GM21447 (cell line): ENCODE data around the gene RMC1.
A peak's percentile ranks its signal among the peaks of the same experiment; 100 is the strongest.
"Not testable (repeated sequence)": the region's sequence is repeated elsewhere in the genome, so short reads cannot be mapped to it uniquely, and the experiment has no call there.

Source experiments
- ATAC-seq: cut with Tn5 transposase; IDR thresholded peaks from one replicate; pipeline ENCODE4 v1.9.1; 2021; ENCODE audit not compliant: unreplicated experiment

Gene RMC1

DNA sequence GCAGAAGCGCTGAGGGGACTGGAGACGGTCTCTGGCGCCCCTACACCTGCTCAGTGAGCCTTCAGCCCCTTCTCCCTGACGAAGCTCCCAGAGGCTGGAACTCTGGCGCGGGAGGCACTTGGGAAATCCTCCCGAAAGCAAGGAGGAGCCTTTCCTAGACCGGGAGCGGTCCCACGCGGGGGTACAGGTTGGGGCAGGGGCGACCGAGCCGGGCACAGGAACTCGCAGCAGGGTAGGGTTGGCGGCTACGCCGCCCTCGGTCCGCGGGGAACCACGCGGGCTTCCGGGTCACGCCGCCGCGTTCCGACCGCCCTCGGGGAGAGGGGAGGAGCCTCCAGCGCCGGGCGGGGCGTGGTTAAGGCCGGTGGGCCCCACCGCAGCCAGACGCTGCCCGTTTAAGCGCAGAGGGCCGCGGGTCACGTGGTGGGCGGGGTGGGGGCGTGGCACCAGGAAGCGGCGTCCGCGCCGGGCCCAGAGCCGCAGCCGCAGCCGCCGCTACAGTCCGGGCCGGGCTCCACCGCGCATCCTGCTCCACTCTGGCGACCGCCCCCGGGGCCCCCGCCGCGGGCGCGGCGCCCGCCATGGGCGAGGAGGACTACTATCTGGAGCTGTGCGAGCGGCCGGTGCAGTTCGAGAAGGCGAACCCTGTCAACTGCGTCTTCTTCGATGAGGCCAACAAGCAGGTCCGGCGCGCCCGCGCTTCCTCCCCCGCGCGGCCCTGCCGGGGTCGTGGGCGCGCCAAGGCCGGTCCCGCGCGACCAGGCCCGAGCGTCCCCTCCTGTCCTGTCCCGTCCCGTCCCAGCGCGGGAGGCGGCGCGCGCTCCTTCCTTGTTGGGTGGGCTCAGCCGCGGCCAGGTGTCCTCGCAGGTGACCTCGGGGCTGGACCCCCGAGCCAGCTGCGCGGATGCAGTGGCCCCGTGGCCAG is at the start of gene RMC1:
Gene RMC1, plus strand, starts transcription at position 474 of the 925 bp plus-strand sequence. Its CDS starts 108 bp downstream, at position 582.
- ATAC-seq, result peak; percentile 56

DNA sequence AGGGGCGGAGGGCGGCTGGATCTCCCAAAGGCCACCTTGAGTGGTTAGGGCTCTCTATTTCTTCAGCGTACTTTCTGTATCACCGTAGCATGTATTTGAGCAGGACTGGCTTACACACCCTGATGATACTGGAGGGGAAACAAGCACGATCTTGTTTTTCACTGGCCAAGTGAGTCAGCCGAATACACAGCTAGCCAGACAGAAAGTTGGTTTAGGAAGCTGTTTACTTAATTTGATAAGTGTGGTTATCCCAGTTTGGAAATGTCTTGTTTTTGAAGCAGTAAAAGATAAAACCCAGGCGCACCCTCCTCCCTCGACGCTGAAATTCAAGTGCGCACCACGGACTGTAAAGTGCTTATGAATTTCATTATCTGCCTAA is 49.6 kb upstream of the RMC1 start:
- ATAC-seq, result peak; percentile 2

DNA sequence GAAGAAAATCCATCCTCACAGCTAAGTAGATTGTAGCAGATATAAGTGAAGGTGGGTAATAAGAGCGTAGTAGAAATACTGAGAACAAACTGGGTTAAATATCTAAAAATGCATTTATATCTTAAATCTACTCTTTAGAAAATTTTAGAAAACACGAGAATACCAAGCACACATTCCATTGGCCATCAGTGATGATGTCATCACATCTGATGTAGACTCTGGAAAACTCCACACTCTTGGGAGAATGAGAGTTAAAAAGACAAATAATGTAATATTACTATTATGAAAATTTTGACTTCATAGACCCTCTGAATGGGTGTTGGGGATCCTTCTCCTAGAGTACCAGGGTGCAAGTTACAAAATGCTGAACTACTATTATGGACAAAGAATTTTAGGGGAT is 46.5 kb upstream of the RMC1 start:
- no peak for ATAC-seq

DNA sequence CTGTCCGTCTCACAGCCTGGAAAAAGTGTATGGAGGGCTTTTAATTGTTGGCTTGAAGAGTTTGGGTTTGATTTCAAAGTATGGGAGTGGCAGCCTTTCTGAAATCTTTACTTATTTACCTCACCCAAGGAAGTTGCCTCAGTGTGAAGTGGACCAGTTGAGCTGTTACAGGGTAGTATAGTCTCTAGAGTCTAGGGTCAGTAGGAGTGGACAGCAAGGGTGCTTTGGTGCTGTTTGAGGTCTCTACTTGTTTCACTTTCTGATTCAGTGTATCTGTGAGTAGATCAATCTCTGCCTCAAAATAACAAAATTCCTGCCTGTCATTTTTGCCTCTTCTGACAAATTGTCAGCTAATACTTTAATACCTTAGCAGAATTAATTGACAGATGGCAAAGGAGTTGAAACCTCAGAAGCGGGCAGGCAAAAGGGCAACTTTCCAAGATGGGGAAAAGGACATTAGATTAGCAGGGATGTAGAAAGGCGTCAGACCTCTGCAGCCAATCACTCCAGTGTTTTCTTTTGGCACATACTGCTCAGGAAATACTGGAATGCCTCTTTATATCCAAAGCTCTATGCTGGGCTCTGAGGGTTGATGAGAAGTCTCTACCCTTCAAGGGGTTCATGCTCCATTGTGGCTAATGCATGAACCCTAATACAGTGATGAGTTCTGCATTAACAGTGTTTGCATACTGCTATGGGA is 44.3 kb upstream of the RMC1 start:
- no peak for ATAC-seq

DNA sequence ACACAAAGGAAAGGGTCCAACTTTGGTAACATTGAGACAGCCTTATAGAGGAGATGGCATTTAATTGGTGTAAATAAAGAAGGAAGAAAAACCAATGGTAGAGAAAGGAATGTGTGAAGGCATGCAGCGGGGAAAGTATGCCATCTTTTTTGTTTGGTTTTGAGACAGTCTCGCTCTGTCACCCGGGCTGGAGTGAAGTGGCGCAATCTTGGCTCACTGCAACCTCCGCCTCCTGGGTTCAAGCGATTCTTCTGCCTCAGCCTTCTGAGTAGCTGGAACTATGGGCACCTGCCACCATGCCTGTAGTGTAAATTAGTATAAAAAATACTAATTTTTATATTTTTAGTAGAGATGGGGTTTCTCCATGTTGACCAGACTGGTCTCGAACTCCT is 43.8 kb upstream of the RMC1 start:
- no peak for ATAC-seq

DNA sequence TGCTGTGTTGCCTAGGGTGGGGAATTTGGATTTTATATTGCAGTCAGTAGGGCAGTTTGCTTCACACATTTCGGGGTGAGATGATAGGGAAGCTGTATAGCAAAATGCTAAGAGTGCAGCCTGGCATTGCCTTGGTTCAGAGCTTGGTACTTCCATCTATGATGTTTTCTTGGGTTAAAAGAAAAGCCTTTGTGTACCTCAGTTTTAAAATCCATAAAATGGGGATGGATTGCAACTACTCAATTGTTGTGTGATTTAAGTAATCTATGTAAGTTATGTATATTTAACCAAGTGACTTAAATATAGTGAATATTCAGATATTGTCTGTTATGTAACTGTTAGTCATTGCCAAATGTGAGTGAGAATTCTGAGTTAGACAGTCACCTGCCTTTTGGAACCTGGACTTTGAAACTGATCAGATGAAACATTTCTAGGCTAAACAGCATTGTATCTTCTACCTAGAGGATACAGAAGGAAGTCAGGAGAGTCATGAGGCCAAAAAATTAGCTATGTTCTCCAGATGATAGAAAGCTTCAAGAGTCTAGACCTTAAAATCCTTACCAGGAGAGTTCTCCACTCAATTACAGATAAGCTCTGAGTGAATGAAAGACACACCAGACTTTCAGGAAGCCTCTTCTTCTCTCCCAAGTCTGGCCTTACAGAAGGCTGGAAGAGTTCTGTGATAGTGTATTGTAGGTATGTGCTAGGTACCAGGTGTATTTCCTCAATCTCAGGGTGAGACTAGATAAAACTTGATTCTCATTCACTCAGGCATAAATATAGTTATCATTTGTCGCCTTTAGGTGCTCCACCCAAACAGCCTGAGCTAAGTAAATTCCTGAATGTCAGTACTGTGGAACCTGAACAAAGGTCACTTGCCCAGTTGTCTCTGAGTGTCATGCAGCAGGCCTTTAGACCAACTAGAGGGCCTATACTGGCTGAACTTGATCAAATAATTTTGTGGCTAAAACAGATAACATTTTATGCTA is 42.7 kb upstream of the RMC1 start:
- no peak for ATAC-seq

DNA sequence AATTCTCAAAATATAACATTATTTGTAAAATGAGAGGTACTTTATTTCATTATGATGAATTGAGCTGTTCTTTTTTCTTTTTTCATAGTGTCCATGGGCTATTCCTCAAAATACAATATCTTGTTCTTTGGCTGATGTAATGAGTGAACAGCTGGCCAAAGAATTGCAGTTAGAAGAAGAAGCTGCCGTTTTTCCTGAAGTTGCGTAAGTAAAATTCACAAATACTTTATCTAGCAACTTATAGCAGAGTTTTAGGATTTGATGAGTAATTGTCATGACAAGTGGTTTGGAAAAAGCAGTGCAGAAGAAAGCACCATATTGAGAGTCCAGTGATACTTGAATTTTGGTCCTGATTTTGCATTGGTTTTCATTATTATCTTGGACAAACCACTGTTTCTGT is 40.4 kb upstream of the RMC1 start:
- ATAC-seq, result no peak

DNA sequence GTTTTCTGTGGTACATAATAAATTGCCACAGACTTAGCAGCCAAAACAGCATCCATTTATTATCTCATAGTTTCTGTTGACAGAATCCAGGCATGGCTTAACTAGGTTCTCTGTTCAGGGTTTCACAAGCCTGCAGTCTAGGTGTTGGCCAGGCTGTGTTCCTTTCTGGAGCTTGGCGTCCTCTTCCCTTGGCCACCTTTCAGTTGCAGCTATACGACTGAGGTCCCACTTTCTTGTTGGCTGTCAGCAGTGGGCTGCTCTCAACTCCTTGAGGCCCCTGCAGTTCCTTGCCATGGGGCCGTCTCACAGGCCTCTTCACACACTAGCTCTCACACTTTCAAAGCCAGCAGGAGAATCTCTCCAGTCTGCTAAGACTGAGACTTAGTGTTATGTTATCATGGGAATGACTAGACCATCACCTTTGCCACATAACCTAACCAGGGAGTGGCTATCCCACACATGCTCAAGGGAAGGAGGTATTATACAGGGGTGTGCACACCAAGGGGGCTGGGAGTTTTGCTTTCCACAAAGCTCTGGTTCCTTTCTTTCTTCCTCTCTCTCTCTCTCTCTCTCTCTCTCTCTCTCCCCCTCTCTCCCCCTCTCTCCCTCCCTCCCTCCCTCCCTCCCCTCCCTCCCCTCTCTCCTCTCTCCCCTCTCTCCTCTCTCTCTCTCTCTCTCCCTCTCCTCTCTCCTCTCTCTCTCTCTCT is 34.4 kb upstream of the RMC1 start:
- ATAC-seq, result no peak

DNA sequence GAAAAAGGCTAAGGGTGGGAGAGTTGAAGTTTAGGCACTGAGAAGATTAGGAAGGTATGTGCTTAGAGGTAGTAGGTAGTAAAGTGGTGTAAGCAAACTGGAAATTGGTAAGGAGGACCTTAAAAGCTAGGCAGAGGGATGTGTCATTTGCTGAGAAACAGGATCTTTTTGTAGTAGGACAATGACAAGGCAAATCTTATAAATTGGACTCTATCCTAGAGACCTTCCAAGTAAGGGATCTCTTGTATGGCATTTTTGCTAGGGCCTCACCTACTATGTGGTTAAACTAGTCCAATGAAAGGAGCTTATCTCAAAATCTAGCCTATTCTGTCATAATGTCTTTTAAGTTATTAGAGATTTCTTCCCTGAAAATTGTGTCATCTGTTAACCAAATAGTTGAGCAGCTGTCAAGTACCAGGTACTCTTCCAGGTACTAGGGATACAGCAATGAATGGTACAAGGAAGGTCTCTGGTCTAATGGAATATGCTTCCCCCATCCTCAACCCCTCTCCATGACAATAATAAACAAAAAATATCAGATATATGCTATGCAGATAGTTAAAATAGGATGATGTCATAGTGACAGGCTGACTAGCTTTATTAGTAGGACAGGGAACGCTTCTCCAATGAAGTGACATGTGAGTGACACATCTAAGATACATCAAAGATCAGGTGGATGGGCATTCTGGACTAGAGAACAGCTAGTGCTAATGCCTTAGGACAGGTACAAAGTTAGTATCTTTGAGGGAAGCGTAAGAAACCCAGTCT is 32.5 kb upstream of the RMC1 start:
- ATAC-seq, result no peak

DNA sequence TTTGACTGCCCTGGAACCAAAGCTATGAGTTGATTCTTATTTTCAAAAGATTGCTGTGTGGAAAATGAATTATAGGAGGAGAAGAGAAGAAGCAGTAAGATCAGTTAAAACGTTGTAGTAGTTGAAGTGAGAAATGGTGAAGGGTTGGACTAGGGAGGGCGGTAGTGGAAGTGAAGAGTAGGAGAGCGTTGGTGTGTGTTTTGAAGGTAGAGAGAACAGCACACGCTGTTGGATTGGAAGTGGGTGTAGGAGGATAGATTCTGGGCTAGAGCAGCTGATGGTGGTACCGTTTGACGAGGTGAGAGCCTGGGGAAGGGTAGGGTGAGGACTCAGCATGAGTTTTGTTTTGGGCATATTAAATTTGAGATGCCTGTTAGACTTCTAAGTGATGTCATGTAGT is 31.8 kb upstream of the RMC1 start:
- no peak for ATAC-seq

DNA sequence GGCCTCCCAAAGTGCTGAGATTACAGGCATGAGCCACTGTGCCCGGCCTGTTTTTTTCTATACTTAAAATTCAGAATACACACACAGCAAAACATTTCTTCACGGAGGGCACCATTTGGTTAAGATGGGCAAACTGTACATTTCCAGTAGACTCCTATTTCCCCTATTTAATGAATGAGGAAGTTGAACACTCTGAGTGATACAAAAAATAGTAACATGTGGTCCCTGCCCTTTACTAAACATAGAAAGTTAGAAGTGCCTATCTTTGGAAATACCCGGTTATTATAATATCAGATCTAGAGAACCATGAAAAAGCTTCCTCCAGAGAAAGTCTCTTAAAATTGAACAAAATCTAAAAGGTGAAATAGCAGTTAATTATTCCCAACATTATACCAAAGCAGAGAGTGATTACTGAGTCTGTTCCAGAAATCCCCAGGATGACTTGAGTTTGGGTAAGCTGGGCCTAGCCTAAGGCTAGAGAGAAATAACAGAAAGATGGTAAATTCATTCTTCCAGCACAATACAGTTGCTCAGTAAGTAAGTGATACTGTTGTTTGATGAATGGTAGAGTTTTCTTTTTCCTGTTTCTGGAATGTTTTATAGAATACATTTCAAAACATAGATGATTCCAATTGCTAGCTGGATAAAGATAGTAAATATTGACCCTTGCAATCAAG is 23.3 kb upstream of the RMC1 start:
- no peak for ATAC-seq

DNA sequence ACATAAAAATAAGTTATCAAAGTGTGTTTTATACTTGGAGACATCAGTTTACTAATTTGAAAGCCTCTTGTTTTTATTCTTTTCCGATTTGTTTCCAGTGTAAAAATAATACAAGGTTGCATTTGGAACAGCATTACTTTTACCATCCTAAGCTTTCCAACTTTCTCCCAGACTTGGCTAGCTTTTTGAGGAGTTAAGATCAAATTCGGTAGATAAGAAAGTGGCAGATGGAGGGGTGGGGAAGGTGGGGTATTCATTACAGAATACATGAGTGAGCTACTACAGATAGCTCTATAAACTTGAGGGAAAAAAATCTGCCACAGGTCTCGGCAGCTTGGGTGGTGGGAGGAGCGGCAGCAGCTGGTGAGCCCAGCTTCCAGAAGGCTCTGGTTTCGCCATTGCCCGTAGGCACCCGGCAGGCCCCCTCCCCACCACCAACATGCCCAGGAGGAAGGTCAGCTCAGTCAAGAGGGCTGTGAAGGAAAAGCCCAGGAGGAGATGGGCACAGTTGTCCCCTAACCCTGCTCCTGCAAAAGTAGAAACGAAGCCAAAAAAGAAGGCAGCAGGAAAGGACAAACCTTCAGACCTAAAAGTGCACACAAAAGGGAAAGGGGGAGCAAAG is 18.6 kb upstream of the RMC1 start:
- ATAC-seq, result no peak

DNA sequence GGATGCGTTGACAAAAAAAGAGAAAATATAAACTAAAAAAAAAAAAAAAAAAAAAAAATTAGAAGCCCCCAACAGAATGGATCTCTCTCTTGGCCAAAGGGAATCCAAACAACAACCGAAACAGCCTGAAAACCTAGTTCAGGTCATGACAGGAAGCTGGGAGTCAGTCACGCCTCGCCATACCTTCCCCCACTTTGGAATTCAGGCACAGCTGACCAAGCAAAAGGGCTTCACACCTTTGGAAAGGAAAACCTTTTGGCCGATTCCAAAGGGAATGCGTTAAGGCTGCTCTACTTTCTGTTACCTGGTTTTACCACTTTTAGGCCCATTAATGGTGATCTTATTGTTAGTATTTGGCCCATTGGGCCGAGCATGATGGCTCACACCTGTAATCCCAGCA is 17.9 kb upstream of the RMC1 start:
- ATAC-seq, result no peak

DNA sequence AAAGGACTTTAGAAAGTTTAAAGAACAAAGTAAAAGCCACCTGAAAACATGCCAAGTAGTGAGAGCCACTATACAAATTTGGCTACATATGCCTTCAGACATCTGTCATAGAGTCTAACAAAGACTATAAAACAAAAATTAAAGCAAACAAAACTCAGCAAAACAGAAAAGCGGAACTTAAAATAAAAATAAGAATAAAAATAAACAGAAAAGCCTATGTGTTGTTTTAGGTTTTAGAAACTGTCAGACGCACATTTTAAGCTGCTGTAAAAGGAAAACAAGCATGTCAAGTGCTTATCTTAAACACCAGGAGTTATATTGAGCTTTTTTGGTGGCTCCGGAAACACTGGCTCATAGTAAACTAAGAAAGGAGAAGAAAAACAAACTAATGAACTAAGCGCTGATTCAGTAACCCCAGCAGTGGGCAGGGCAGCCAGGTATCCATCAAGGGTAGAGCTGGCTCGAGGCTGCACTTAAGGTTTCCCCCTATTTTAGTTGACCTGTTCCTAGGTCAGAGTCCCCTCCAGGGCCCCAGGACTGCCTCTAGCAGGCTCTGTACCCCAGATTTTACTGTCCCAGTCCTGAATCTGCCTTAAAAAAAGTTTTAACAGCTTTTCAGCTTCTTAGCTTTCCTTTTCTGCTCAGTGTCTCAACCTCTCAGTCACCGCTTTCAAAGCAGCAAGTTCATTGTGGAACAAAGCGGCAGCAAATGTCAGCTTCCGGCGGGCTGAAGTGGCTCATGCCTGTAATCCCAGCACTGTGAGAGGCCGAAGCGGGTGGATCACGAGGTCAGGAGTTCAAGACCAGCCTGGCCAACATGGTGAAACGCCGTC is 15.4 kb upstream of the RMC1 start:
- ATAC-seq, result peak; percentile 88

DNA sequence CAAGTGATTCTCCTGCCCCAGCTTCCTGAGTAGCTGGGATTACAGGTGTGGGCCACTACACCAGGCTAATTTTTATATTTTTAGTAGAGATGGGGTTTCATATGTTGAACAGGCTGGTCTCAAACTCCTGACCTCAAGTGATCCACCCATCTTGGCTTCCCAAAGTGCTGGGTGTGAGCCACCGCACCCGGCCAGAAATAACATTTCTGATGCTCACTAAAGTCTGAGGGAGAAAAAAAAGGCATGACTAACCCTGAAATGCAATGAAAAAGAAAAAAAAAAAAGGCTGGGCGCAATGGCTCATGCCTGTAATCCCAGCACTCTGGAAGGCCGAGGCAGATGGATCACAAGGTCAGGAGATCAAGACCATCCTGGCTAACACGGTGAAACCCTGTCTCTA is 13.7 kb upstream of the RMC1 start:
- not testable (repeated sequence) for ATAC-seq

DNA sequence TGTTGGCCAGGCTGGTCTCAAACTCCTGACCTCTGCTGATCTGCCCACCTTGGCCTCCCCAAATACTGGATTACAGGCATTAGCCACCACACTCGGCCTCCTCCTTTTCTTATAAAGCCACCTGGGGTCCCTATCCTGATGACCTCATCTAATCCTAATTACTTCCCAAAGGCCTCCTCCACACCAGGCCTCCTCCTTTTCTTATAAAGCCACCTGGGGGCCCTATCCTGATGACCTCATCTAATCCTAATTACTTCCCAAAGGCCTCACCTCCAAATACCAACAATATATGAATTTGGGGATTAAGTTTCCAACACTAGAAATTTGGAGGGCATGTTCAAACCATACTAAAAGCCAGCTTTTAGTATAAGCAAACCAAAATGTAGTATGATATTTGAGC is 9.7 kb upstream of the RMC1 start:
- ATAC-seq, result no peak

DNA sequence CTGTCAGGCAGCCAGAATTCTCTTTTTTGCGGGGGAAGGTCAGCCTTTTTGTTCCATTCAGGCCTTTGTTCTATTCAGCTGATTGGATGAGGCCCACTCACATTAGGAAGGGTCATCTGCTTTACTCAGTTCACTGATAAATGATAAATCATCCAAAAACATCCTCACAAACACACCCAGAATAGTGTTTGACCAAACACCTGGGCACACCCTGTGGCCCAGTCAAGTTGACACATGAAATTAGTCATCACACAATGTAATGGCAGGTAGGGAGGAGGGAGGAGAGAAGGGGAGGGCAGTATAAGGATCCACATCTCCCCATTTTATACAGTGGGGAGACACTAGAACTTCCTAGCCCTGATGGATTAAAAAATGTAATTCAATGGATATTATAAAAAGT is 8.3 kb upstream of the RMC1 start:
- no peak for ATAC-seq
